Muscle layer of colon (tissue), 2 donors: Measurements from ENCODE around the gene PRDM15.

Experiments
- H3K27ac ChIP-seq: one replicate; pipeline ENCODE4 v1.7.0; 2013; ENCODE audit warnings: low read depth, mild to moderate bottlenecking, low read length, moderate library complexity
- H3K27me3 ChIP-seq, 2 donors: one replicate each; pipeline ENCODE4 v1.7.0; 2013; ENCODE audit warnings: low read length in 2 of 2, mild to moderate bottlenecking in 2 of 2; ENCODE audit not compliant: insufficient read depth in 2 of 2, control insufficient read depth in 1 of 2
- H3K36me3 ChIP-seq: one replicate; pipeline ENCODE4 v1.7.0; 2013; ENCODE audit warnings: mild to moderate bottlenecking, low read length; ENCODE audit not compliant: insufficient read depth
- H3K4me1 ChIP-seq: one replicate; pipeline ENCODE4 v1.7.0; 2013; ENCODE audit warnings: mild to moderate bottlenecking, low read length; ENCODE audit not compliant: insufficient read depth
- H3K4me3 ChIP-seq, 2 donors: one replicate each; pipeline ENCODE4 v1.7.0; 2013; ENCODE audit warnings: low read length in 2 of 2, low read depth in 1 of 2, mild to moderate bottlenecking in 1 of 2, moderate library complexity in 1 of 2
- H3K9ac ChIP-seq: one replicate; pipeline ENCODE4 v1.7.0; 2013; ENCODE audit warnings: low read length
- H3K9me3 ChIP-seq: one replicate; pipeline ENCODE4 v1.7.0; 2013; ENCODE audit warnings: mild to moderate bottlenecking, low read length
- donor health status: abdominal sarcoma.
- donor health status: Adenocarcinoma of cecum.

Gene PRDM15

GRCh38 chr21:41847066-41847804 is 31.9 kb downstream of the PRDM15 start:
- Histone ChIP-seq H3K4me1 (no peaks in the 10 kb centered on the region), H3K9me3 (no peaks in the 10 kb centered on the region), H3K9ac (no peak overlapping the region), H3K27ac (no peak overlapping the region), H3K36me3 (no peaks in the 10 kb centered on the region), H3K27me3 (no peaks in the 10 kb centered on the region), H3K4me3 (no peak overlapping the region)

GRCh38 chr21:41846536-41846935 is 32.6 kb downstream of the PRDM15 start:
- H3K9me3 ChIP-seq: no peaks in the 10 kb centered on the region
- H3K36me3 ChIP-seq: no peaks in the 10 kb centered on the region

DNA sequence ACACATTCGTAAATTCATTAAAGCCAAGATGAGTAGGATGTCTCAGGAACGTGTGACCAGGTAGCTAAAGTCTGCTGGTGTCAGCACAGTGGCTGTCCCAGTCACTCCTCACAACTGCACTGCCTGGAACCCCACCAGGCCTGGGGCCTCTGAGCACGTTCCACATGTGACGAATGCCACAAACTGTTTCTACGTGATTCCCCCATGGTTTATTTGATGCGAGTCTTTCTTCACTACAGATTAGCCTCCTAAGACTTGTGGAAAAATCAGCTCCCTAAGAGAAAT is 33.2 kb downstream of the PRDM15 start:
- Histone ChIP-seq H3K9ac (no peak overlapping the region), H3K4me1 (no peaks in the 10 kb centered on the region), H3K36me3 (no peaks in the 10 kb centered on the region), H3K9me3 (no peaks in the 10 kb centered on the region), H3K4me3 (no peak overlapping the region), H3K27me3 (no peaks in the 10 kb centered on the region), H3K27ac (no peak overlapping the region)

More at GRCh38 chr21:41846536-41846935, 32.6 kb downstream of the PRDM15 start:
- Histone ChIP-seq H3K27me3 (no peaks in the 10 kb centered on the region), H3K27ac (no peak overlapping the region), H3K9ac (no peak overlapping the region), H3K4me3 (no peak overlapping the region), H3K4me1 (no peaks in the 10 kb centered on the region)

DNA sequence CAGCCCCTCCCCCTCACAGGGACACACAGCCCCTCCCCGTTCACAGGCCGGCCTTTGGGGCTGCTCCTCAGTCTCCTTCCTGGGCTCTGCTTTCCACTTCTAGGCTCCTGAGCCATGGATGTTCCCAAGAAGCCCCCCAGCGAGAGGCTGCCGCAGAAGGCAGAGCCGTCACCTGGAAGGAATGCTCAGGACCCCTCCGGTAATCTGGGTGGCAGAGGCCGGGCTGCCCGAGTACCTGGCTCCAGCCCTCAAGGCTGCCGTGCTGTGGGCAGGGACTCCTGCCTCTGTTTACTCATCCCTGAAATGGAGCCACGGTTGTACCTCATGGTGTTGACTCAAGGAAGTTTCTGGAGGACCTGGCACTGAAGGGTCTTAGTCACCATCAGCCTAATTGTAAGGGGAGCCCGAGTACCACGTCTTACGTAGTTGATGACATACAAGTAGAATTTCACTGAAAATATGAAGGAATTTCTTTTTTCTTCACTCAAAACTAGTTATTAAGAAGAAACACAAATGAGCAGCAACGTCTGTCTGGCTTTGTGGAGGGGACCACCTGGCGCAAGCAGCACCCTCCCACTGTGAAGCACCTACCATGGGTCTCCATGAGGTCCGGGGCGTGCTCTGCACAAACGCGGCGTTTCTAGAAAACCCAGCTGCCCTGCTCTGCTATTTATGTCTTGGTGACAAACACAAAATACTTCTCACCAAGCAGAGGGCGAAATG is 33.7 kb downstream of the PRDM15 start:
- H3K27ac ChIP-seq: no peak overlapping the region

DNA sequence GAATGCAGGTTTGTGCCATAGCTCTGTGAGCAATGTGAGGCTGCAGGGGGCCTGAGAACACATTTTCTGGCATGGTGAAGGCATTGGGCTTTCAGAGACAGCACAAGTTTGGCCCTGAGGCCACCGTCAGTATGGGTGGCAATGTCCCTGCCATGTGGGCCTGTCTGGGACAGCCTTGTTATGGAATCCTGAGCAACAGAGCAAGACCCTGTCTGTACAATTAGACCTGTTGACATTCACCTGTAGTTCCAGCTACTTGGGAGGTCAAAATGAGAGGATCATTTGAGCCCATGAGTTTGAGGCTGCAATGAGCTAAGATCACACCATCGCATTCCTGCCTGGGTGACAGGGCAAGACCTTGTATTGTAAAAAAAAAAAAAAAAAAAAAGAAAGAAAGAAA is 35.6 kb downstream of the PRDM15 start:
- Histone ChIP-seq H3K4me3 (no peak overlapping the region), H3K36me3 (no peaks in the 10 kb centered on the region), H3K9me3 (no peaks in the 10 kb centered on the region)

More for the DNA sequence above, 33.7 kb downstream of the PRDM15 start:
- Histone ChIP-seq H3K4me1 (no peaks in the 10 kb centered on the region), H3K9ac (no peak overlapping the region), H3K9me3 (no peaks in the 10 kb centered on the region), H3K4me3 (no peak overlapping the region), H3K27me3 (no peaks in the 10 kb centered on the region), H3K36me3 (no peaks in the 10 kb centered on the region)

GRCh38 chr21:41840880-41841279 is 38.3 kb downstream of the PRDM15 start:
- H3K27me3 ChIP-seq: no peaks in the 10 kb centered on the region
- H3K27ac ChIP-seq: no peak overlapping the region
- no peaks in the 10 kb centered on the region for H3K4me1 ChIP-seq
- H3K4me3 ChIP-seq: no peak overlapping the region
- H3K9me3 ChIP-seq: no peaks in the 10 kb centered on the region
- no peaks in the 10 kb centered on the region for H3K36me3 ChIP-seq
- no peak overlapping the region for H3K9ac ChIP-seq

More for the DNA sequence above, 35.6 kb downstream of the PRDM15 start:
- Histone ChIP-seq H3K4me1 (no peaks in the 10 kb centered on the region), H3K9ac (no peak overlapping the region), H3K27ac (no peak overlapping the region), H3K27me3 (no peaks in the 10 kb centered on the region)

- H3K27me3 ChIP-seq: no peaks in the 10 kb centered on the region
- no peak overlapping the region for H3K4me3 ChIP-seq
- H3K4me1 ChIP-seq: no peaks in the 10 kb centered on the region
- H3K36me3 ChIP-seq: peaks cover 5% of the 10 kb centered on the region
- no peaks in the 10 kb centered on the region for H3K9me3 ChIP-seq
- no peak overlapping the region for H3K27ac ChIP-seq
- no peak overlapping the region for H3K9ac ChIP-seq
These were observed 39.6 kb downstream of the PRDM15 start for GRCh38 chr21:41839387-41840000.

- H3K4me1 ChIP-seq: no peaks in the 10 kb centered on the region
- H3K36me3 ChIP-seq: peaks cover 5% of the 10 kb centered on the region
- H3K27me3 ChIP-seq: no peaks in the 10 kb centered on the region
- H3K27ac ChIP-seq: no peak overlapping the region
- H3K9ac ChIP-seq: no peak overlapping the region
- H3K4me3 ChIP-seq: no peak overlapping the region
- no peaks in the 10 kb centered on the region for H3K9me3 ChIP-seq
These were observed 41.3 kb downstream of the PRDM15 start for GRCh38 chr21:41837756-41838297.

DNA sequence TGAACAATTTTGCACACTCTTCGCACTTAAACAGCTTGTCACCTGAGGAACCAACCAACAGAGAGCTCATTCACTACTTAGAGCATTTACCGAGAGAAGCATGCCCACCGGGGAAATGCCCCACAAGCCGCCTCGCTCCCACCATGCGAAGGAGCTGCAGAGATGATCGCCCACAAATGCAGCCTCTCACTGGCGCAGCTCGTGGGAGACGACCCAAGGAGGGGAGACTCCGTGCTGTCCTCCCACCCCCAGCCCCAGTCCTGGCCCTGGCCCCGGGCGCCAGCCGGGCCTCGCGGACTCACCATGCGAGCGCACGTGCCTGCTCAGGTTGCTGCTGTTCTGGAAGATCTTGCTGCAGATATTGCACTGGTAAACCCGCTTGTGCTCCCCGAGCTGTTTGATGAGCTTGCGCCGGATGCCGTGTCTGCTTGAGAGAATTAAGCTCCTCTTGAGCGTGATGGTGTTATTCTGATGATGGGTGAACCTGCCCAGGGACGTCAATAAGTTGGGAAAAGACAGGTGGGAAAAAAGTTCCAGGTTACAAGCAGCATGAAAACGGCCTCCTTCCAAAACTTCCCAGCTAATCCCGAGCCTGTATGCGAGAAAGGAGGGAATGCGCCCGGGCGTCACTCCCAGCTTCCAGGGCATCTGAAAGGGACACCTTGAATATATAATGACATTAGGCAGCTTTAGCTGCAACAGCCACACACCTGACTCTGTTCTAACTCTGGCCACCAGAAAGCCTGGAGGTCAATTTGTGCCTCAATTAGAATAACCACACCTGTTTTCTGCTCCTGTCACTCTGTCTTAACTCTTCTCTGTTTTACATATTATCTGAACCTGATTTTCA is 42.8 kb downstream of the PRDM15 start:
- Histone ChIP-seq H3K36me3 (peaks cover 5% of the 10 kb centered on the region), H3K27ac (no peak overlapping the region), H3K27me3 (no peaks in the 10 kb centered on the region), H3K9me3 (no peaks in the 10 kb centered on the region), H3K9ac (no peak overlapping the region), H3K4me1 (no peaks in the 10 kb centered on the region), H3K4me3 (no peak overlapping the region)

DNA sequence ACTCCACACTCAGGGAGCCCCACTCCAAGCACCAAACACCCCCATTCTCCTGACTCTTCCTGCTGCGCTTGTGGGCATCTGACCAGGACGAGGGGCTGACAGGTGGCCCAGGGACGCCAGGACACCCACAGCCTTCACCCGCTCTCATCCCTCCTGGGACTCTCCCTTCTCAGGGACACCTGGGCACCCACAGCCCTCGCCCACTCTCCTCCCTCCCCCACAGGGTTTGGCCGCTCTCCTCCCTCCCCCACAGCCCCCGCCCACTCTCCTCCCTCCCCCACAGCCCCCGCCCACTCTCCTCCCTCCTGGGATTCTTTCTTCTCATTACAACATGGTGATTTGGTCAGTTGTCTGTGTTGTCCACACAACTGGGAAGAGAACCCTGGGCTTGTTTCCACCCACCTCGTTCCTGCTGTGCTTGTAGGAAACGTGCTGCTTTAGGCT is 43.4 kb downstream of the PRDM15 start:
- Histone ChIP-seq H3K4me3 (no peak overlapping the region), H3K4me1 (no peaks in the 10 kb centered on the region), H3K36me3 (peaks cover 5% of the 10 kb centered on the region), H3K9me3 (no peaks in the 10 kb centered on the region), H3K27ac (no peak overlapping the region), H3K27me3 (no peaks in the 10 kb centered on the region), H3K9ac (no peak overlapping the region)
